Measurements from ENCODE around the gene TRIM54. TPM values are rescaled to one million over a fixed set of nuclear protein-coding genes. Genes with fewer than 3 reads are reported as not detected.

TRIM54 gene
- total and polyA plus RNA-seq, 9 of the 15 experiments (the other 6 are each of a cell fraction or from before 2014, with no cell fraction given), result not detected

DNA sequence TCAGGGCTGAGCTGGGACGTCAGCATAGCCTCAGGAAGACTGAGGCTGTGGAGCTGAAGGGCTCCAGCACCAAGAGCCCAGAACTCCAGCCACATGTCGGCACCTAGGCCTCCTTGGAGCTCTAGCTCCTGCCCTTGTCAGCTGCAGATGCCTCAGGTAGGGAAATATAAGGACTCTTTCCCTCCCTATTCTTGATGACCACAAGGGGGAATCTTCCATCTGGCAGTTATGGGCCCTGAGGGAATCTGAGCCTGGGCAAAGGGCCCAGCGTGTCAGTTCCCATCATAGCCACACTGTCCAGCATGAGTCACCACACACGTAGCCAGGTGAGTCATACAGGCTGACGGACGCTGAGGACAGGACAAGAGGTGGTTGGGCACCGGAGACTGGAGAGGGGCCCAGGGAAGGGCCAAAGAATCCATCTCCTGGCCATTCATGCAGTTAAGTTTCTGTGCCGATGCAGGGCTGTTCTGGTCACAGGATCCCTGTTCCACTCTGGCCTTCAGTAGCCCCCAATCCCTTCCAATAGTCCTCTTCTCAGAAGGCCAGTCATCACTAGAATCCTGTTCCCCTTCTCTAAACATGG is 38.8 kb downstream of the TRIM54 start (continued):
- TF ChIP-seq, protein P1, sequence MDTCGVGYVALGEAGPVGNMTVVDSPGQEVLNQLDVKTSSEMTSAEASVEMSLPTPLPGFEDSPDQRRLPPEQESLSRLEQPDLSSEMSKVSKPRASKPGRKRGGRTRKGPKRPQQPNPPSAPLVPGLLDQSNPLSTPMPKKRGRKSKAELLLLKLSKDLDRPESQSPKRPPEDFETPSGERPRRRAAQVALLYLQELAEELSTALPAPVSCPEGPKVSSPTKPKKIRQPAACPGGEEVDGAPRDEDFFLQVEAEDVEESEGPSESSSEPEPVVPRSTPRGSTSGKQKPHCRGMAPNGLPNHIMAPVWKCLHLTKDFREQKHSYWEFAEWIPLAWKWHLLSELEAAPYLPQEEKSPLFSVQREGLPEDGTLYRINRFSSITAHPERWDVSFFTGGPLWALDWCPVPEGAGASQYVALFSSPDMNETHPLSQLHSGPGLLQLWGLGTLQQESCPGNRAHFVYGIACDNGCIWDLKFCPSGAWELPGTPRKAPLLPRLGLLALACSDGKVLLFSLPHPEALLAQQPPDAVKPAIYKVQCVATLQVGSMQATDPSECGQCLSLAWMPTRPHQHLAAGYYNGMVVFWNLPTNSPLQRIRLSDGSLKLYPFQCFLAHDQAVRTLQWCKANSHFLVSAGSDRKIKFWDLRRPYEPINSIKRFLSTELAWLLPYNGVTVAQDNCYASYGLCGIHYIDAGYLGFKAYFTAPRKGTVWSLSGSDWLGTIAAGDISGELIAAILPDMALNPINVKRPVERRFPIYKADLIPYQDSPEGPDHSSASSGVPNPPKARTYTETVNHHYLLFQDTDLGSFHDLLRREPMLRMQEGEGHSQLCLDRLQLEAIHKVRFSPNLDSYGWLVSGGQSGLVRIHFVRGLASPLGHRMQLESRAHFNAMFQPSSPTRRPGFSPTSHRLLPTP (IDR thresholded peaks at IDR 0.05; ENCODE audit: borderline replicate concordance, extremely low read depth, insufficient read length), result no peak
- TF ChIP-seq, protein P2, sequence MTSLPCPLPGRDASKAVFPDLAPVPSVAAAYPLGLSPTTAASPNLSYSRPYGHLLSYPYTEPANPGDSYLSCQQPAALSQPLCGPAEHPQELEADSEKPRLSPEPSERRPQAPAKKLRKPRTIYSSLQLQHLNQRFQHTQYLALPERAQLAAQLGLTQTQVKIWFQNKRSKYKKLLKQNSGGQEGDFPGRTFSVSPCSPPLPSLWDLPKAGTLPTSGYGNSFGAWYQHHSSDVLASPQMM (CRISPR knock-in tag; IDR thresholded peaks at IDR 0.05), result no peak
- TF ChIP-seq ELF1 (tag; IDR thresholded peaks at IDR 0.05) (no peak), MEF2A (IDR thresholded peaks at IDR 0.05; ENCODE audit: control insufficient read depth, low read depth, low read length) (no peak), MCM2 (IDR thresholded peaks at IDR 0.05; ENCODE audit: low read depth) (no peak), ZNF695 (CRISPR knock-in tag; IDR thresholded peaks at IDR 0.05) (no peak), FOXK1 (CRISPR knock-in tag; IDR thresholded peaks at IDR 0.05; ENCODE audit: borderline replicate concordance) (no peak), PTTG1 (tag; IDR thresholded peaks at IDR 0.05; ENCODE audit: low read depth) (no peak), NR2C2 (CRISPR knock-in tag; IDR thresholded peaks at IDR 0.05) (no peak), NR2C2 (tag; IDR thresholded peaks at IDR 0.05) (peak; percentile 46; the same call in 1 of the 2 replicates), JUNB (CRISPR knock-in tag; conservative IDR thresholded peaks at IDR 0.05) (peak; percentile 91), MTA2 (IDR thresholded peaks at IDR 0.05; ENCODE audit: low read depth) (no peak), BRD9 (IDR thresholded peaks at IDR 0.05; ENCODE audit: low read depth, partially characterized antibody) (no peak), BCL6 (CRISPR knock-in tag; IDR thresholded peaks at IDR 0.05) (no peak)
- TF ChIP-seq, protein P3, sequence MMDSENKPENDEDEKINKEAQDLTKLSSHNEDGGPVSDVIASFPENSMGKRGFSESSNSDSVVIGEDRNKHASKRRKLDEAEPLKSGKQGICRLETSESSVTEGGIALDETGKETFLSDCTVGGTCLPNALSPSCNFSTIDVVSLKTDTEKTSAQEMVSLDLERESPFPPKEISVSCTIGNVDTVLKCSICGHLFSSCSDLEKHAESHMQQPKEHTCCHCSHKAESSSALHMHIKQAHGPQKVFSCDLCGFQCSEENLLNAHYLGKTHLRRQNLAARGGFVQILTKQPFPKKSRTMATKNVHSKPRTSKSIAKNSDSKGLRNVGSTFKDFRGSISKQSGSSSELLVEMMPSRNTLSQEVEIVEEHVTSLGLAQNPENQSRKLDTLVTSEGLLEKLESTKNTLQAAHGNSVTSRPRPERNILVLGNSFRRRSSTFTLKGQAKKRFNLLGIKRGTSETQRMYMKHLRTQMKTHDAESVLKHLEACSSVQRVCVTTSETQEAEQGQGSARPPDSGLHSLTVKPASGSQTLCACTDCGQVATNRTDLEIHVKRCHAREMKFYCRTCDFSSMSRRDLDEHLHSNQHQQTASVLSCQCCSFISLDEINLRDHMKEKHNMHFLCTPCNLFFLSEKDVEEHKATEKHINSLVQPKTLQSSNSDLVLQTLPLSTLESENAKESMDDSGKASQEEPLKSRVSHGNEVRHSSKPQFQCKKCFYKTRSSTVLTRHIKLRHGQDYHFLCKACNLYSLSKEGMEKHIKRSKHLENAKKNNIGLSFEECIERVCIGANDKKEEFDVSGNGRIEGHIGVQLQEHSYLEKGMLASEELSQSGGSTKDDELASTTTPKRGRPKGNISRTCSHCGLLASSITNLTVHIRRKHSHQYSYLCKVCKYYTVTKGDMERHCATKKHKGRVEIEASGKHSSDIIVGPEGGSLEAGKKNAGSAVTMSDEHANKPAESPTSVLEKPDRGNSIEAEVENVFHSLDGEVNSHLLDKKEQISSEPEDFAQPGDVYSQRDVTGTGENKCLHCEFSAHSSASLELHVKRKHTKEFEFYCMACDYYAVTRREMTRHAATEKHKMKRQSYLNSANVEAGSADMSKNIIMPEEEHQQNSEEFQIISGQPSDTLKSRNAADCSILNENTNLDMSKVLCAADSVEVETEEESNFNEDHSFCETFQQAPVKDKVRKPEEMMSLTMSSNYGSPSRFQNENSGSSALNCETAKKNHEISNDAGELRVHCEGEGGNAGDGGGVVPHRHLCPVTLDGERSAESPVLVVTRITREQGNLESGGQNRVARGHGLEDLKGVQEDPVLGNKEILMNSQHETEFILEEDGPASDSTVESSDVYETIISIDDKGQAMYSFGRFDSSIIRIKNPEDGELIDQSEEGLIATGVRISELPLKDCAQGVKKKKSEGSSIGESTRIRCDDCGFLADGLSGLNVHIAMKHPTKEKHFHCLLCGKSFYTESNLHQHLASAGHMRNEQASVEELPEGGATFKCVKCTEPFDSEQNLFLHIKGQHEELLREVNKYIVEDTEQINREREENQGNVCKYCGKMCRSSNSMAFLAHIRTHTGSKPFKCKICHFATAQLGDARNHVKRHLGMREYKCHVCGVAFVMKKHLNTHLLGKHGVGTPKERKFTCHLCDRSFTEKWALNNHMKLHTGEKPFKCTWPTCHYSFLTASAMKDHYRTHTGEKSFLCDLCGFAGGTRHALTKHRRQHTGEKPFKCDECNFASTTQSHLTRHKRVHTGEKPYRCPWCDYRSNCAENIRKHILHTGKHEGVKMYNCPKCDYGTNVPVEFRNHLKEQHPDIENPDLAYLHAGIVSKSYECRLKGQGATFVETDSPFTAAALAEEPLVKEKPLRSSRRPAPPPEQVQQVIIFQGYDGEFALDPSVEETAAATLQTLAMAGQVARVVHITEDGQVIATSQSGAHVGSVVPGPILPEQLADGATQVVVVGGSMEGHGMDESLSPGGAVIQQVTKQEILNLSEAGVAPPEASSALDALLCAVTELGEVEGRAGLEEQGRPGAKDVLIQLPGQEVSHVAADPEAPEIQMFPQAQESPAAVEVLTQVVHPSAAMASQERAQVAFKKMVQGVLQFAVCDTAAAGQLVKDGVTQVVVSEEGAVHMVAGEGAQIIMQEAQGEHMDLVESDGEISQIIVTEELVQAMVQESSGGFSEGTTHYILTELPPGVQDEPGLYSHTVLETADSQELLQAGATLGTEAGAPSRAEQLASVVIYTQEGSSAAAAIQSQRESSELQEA (IDR thresholded peaks at IDR 0.05; ENCODE audit: low read depth), result no peak
- TF ChIP-seq, protein P4, sequence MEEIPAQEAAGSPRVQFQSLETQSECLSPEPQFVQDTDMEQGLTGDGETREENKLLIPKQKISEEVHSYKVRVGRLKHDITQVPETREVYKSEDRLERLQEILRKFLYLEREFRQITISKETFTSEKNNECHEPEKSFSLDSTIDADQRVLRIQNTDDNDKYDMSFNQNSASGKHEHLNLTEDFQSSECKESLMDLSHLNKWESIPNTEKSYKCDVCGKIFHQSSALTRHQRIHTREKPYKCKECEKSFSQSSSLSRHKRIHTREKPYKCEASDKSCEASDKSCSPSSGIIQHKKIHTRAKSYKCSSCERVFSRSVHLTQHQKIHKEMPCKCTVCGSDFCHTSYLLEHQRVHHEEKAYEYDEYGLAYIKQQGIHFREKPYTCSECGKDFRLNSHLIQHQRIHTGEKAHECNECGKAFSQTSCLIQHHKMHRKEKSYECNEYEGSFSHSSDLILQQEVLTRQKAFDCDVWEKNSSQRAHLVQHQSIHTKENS (CRISPR knock-in tag; IDR thresholded peaks at IDR 0.05), result no peak
